ENCODE measurements around the gene TMEM184B.

Gene TMEM184B

DNA sequence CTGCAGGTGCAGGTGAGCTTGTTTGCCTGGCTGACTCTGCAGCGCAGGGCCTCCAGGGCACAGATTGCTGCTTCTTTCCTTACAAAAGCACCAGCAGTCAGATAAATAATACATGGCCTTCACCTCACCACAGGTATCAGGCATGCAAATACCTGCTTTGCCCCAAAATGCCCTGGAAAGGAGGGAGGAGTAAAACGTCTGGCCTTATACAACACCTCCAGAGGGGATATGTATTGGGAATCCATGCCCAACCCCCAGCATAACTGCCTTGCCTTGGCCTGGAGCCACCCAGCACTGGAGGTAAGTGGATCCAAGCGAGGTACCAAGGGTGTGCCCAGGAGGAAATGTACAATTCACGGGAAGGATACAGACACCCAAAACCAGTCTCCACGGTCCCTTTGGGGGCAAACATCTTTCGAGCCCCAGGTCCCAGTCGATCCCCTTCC lies 860 bp downstream of the TMEM184B start:
- DNase-seq, result peak in 1 of 2 experiments; percentile 13

DNA sequence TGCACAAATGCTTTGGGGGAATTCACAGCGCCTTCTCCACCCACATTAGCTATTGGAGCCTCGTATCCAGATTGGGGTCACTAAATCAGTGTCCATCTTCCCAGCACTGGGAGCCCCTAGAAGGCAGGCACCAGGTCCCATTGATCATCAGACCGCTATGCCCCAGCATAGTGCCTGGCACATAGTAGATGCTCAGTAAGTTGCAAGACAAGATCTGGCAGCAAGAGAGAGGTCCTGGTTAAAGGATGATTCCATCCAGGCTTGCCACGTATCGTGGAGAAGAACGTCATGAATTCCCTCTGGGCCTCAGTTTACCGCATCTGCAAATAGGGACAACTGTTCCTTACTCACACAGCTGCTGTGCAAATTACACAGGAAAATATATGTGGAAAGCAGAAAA lies 1.7 kb downstream of the TMEM184B start:
- no peak for DNase-seq

DNA sequence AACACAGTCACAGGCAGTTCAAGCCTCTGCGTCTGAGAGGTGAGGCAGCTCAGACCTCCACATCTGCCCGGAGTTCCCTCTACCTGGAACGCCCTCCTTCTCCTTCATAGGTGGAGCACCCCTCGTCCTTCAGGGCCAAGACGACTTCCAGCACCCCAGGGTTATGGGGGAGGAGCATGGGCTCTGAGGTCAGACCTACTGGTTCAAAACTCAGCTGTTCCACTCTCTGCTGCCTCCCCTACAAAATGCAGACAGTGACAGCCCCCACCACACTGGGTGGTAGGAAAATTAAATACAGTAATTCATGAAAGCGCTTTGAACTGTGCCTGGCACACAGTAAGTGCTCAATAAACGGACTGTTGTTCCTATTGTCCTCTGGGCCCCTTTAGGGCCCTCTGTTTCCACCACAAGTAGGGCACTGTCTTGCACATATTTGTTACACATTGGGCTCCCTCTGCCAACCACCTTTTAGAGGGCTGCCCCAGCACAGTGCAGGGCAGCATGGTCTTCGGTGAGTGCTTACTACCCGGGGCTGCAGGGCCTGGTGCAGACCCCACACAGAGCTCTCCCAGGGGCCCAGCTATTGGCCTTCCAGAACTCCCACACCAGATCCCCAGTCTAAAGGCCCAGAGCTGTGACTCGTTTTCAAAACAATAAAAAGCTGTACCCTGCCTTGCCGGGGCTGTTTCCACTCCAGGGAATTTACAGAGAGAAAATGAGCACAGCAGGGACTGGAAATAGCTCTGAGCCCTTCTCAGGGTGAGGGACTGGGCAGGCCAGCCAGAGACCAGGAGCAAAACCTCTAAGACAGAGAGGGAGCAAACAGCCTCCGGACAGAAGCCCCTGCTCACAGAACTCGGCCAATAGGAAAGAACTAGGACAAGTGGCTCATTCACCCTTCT lies 2.5 kb downstream of the TMEM184B start:
- DNase-seq, result no peak

DNA sequence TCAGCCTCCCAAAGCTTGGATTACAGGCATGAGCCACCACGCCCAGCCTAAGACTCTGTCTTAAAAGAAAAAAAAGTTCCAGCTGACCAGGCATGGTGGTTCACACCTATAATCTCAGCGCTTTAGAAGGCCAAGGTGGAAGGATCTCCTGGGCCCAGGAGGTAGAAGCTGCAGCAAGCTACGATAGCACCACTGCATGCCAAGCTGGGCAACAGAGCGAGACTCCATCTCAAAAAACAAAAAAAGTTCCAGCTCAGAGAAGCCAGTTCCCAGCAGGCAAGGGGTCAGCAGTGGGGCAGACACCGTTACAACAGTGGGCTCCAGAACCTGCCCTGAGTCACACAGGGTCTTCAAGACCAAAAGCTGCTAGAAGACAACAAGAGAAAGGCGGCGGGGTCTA lies 3.3 kb downstream of the TMEM184B start:
- DNase-seq, result no peak

DNA sequence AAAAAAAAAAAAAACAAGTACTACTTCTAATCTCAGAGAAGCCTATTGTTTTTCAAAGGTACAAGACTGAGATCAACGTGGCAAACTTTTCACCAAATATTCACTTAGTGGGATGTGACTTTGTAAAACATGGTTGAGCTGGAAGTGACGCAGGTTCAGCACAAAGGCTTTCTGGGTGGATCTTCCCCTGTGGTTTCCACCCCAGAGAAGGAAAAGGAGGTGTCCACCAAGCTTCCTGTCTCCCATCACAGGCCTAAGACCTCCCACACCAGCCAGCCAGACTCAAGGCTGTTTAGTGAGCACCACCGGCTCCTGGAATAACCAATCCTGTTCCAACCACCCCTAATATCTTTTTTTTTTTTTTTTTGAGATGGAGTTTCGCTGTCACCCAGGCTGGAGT lies 5.7 kb downstream of the TMEM184B start:
- DNase-seq, result peak; percentile 34 to 43

DNA sequence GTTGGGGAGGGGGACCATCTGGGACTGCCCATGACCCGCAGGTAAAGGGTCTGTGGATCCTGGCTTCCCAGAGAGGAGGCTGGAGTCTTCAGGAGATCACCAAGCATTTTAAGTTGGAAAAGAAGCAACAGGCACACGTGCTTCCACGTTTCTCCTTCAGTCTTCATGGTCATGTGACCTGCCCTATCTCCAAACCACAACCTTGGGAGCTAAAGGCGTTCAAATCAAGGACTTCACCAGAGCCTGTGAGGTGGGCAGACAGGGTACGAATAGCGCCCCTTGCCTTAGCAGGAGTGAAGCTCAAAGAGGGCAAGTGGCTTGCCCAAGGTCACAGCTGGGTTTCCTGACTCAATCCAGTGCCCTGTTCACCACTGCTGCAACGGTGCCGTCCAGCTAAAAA lies 6.7 kb downstream of the TMEM184B start:
- DNase-seq, result no peak

DNA sequence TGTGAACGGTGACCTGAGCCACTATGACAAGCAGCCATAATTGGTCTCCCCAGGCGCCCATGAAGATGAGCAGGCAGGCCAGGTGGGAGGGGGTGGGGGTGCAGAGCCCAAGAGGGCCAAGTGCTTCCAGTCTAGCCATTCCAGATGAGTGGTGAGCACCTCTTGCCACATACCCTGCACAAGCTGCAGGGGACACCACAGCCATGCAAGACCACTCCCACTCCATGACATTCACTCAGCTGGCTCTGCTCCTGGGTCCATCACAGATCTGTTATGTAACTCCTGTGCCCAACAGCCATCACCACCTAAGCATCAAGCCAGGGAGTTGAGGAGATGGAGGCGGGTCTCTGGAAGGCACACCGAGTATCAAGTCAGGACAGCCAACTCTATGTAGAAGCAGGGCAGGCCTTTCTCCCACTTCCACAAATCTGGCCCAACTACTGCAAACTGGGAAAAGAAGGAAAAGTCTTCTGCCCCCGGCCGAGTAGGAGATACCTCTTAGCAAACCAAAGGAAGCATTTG lies 8.4 kb downstream of the TMEM184B start:
- no peak for DNase-seq

DNA sequence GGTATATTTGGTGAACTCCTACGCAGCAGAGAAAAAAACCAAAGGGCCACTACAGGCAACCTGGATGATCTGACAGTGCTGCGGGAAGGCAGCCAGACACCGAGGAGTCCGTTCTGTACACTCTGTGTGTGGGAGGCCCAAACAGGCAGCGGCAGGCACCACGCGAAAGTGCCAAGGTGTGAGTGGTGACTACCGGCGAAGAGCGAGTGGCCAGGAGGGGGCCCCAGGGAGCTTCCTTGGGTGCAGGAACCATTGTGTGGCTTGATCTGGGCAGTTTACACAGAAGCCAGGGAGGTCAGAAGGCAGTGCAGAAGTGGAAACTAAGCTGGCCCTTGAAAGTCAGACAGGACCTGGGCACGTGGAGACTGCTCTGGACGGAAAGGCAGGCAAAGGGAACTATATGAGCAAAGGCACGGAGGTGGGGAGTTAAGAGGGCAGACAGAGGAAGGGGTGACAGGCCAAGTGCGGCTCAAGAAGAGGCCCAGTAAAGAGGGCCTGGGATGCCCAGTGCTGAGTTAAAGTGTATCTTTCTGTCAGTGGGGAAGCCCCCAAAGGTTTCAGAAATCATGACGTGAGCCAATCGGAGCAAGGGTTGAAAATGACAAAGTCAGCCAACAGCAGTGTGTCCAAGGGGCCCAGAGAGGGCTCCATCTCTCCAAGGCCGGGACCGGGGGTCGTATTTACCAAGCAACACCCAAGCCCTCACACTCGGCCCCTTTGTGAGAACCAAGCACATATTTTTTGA lies 10.6 kb downstream of the TMEM184B start:
- peak; percentile 58 to 61 for DNase-seq

DNA sequence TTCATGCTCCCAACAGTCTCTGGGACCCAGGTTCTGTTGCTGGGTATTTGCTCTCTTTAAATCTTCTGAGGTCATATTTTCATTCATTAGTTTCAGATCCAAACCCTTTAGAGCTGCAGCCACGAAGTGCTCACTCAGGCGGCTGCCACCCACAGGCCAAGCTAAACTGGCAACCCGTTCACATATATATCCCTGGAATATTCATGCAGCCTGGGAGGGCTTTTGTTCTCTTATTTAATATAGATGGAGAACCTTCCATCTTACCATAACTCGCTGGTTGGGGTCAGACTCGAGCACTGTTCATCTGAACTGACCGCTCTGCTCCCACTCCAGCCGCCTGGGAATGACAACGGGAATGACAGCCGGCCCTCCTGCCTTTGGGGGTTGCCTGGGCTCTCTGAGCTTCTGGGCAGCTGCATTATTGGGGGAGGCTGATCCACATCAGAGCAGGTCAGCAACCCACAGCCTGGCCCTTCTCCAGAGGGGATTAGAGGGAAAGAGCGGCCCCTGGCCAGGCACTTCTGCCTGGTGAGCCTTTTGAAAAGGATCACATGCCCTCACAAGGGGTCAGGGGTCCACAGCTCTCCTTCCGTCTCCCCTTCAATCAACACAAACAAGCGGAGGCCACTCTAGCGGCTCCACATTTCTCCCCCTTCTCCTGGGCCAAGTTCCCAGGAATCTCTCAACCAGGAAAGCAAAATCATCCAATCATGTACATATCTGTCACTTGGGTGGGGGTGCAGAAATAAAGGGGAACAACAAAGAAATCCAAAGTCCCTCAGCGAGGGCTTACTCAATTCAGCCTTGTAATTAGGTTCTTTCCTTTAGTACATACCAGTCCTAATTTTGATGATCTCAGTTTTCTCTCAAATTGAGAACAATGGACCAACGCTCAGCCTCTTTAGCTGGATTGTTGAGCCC lies 11.8 kb downstream of the TMEM184B start:
- no peak for DNase-seq

DNA sequence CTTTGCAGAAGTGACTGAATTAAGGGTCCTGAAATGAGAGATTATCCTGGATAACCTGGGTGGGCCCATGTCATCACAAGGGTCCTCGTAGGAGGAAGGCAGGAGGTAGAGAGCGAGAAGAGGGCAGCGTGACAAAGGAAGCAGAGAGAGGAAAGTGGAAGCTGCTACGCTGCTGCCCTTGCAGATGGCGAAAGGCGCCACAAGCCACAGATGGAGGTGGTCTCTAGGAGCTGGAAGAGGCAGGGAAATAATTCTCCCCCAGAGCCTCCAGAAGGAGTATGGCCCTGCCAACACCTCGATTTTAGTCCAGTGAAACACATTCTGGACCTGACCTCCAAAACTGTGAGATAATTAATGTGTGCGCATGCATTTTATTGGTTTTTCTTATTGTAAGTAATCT lies 13.4 kb downstream of the TMEM184B start:
- no peak for DNase-seq

DNA sequence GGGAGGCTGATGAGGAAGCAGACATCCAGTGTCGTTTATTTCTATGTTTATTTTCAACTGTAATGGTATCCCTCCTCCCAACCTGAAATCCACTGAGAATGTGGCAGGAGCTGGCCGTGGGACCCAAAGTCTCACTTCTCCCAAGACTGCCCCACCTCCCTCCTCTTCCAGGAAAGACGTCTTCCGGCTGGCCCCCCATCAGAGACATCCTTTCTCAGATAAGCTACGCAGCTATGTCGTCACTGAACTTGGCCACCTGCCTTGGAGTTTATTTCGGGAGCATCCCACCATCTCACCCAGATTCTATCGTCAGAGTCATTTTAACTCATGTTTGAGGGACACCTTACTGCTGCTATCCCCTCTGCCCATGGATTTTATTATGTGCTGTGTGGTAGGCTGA lies 13.9 kb downstream of the TMEM184B start:
- DNase-seq, result no peak

DNA sequence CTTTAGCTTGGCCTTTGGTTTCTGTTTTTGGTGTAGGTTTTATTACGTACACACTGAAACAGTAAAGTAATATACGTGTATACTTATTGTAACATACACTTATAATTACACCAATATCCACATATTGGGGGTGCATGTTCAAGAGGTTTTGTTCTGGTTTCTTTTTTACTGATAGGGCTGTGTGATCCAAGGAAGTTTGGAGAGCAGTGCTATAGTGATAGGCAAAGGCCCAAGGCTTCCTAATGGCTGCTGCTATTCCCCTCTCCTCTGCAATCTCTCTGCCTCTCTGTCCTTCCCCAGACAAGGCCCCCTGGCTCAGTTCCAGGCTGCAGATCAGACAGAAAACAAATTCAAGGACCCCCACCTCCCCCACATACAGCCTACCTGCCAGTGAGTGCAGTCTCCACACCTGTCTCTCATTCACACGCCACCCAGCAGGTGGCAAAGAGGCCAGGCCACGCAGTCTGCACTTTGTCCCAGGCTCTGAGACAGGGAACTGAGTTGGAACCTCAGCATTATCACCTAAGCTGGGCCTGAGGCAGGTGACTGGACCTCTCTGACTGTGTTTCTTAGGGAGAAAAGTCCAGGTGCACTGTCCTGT lies 15.1 kb downstream of the TMEM184B start:
- DNase-seq, result no peak

DNA sequence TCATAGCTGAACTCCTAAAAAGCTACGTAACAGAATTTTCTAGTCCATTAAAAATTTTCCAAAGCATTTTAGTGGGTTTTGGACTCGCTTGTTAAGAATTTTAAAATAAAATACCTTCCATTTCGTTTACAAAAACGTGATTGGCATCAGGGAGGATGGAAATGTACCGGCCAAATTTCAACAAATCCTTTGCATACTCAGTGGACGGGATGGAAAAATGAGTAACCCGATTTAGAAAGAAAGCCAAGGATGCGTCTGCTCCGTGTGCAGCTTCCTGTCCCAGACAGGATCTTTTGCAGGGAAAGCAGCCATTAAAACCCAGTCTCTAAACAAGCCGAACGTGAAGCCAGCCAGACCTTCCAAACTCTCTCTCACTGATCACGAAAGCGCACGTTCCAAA lies 15.6 kb downstream of the TMEM184B start:
- no peak for DNase-seq

DNA sequence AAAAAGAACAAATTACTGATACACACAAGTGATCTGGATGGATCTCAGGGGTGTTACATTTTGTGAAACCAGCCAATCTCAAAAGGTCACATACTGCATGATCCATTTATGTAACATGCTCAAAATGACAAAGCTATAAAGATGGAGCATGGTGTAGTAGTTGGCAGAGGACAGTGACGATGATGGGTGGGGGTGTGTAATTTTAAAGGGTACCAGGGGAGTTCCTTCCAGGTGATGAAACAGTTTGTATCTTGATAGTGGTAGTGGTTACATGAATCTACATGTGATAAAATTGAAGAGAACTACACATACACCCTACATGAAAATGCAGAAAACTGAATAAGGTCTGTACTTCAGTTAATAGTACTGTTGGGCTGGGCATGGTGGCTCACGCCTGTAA lies 17.1 kb downstream of the TMEM184B start:
- no peak for DNase-seq

DNA sequence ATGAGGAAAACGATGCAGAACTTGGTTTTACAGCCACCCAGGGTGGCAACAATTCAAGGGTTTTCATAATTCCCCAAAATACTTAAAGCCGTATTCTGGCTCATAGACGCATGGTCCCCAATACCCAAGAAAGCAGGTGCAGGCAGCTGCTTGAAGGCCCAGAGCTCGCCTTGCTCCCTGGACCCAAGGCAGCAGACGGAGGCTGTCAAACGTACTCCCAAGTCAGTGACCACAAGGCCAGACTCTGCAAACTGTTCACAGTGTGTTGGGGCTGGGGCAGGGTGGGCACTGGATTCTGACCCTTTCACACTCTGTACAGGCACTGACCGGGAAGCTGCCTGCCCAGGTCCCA lies 21.5 kb downstream of the TMEM184B start:
- DNase-seq, result no peak

DNA sequence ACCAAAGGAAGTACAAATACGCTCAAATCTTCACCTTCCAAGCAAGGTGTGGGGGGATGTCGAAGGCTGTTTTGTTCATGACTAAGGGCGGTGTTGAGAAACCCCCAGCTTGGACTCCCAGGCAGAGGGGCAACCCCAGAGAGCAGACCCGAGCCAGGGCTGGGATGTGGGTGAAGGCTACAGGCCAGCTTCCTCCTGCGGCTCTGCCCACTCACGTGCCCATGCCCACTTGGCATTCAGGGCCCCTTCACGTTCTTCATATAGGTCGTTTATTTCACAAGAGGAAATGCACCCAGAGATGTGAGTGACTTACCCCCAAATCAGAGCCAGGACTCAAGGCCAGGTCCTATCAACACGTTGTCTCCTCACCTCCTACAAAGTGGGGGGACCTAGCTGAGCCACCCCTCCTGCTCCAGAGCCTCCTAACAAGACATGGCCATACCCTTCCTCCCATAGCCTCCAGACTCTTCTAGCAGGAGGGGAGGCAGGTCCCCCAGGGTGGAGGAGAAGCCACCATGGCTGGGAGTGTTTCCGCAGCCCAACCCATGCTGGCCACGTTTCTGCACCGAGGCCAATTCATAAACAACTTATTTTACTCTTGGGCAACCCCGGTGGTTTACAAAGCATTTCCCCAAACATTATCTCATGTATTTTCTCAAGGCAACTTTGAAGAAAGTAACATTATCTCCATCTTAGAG lies 22.0 kb downstream of the TMEM184B start:
- no peak for DNase-seq

DNA sequence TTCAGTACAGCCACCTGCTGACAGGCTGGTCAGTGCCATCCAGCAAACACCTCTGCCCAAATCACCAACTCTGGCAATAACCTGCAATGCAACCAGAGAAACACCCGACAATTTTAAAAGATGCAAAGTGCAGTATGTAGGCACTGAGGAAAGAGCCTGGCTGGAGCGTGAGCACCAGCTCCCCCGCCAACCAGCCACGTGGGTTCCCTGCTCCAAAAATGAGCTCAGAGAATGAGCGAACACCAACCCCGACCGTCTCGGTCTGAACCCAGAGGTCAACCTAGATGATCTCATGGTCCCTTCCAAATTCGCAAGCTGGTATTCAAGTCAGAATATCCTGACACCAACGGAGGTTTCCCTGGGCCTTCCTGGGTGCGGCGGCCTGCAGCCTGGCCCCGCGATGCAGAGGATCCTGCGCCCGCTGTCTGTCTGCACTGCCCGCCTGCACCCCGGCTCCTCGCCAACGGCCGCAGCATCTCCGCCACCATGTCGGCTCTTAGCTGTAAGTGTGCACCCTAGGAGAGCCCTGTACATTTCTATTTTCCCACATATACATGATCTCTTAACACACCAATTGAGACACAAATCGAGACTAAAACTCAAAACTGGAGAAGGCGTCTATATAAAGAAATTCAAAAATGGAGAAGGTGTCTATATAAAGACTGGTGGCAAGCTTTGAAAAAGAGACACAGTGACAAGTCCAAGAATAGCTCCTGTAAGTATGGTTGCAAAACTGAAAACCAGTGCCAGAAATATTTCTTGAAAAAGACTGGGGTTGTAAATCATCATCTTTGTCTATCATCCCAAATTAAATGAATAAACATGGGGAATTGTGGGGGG lies 22.8 kb downstream of the TMEM184B start:
- DNase-seq, result no peak

DNA sequence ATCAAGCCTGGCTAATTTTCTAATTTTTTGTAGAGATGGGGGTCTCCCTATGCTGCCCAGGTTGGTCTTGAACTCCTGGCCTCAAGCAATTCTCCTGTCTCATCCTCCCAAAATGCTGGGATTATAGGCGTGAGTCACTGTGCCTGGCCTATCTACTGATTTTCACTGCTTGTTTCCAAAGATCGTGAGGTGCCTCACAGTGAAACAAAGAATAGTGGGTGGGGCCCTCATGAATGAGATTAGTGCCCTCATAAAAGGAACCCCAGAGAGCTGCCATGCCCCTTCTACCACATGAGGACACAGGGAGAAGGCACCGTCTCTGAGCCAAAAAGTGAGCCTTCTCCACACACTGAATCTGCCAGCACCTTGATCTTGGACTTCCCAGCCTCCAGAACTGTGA lies 23.5 kb downstream of the TMEM184B start:
- no peak for DNase-seq

DNA sequence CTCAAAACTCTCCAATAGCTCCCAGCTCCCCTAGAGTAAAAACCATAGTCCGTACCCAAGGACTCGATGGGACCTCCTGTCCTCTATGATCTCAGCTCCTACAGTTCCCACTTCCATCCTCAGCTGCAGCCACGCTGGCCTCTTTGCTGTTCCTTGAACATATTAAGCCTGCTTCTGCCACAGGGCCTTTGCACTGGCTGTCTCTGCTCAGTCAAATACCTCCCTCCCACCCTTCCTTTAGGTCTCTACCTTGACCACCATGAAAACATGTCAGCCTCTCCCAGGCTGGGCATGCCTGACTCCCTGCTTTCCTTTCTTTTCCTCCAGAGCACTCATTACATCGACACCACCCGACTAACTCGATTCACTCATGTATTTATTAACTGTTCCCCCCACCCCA lies 24.5 kb downstream of the TMEM184B start:
- DNase-seq, result no peak

DNA sequence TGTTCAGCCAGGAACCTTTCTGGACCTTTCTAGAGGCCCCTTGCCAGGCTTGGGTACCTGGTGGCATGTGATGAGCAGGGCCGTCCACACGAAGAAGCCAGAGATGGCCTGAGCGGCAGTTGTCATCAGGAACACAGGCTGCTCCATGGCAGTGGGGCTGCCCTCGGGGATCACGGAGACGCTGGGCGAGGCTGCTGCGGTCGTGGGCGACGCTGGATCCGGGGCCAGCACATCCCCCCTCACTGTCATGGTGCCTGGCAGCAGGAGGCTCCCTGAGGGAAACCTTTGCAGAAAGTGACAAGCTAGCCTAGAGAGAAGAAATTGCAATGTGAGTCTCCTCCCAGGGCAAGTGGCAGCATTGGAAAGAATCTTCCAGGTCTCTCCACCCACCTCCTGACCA lies 25.1 kb downstream of the TMEM184B start:
- DNase-seq, result no peak

DNA sequence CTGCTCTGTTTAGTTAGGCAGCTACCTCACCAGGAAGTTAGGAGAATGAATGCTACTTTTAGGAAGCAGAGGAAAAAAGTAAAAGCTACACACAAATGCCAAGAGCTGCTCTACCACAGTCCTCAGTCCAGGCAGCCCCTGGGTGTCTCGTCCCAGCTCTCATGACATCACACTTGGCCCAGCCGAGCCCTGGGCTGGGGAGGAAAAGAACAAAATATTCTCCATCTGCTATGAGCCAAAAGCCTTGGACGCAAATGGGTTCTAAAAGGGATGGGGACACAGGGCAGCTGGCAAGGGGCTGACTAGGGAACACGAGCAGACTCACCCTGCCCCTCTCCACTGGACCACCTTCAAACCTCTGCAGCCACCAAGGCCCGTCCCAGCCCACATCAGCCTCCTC lies 26.1 kb downstream of the TMEM184B start:
- no peak for DNase-seq
